A204.1 (cell line): ENCODE data around the gene CAMTA1.

Source experiments
- FAIRE-seq: peaks from 2 replicates; lab custom pipeline; 2012; peaks lifted over from hg19 to GRCh38; lab: Jason Lieb, UNC

CAMTA1 gene

GRCh38 chr1:6873298-6874015 lies 88.2 kb downstream of the CAMTA1 start:
- no peak for FAIRE-seq

- no peak for FAIRE-seq
These were observed 89.0 kb downstream of the CAMTA1 start for GRCh38 chr1:6874298-6874697.

GRCh38 chr1:6880951-6881690 lies 95.9 kb downstream of the CAMTA1 start:
- FAIRE-seq, result no peak

- no peak for FAIRE-seq
These were observed 97.2 kb downstream of the CAMTA1 start for GRCh38 chr1:6882414-6882813.

GRCh38 chr1:6884652-6885153 lies 99.4 kb downstream of the CAMTA1 start:
- FAIRE-seq, result no peak

GRCh38 chr1:6885426-6885825 lies 100.2 kb downstream of the CAMTA1 start:
- no peak for FAIRE-seq

- FAIRE-seq, result no peak
These were observed 101.3 kb downstream of the CAMTA1 start for GRCh38 chr1:6886523-6886922.

- FAIRE-seq, result no peak
These were observed 103.0 kb downstream of the CAMTA1 start for GRCh38 chr1:6888268-6888667.

GRCh38 chr1:6888870-6889269 lies 103.6 kb downstream of the CAMTA1 start:
- FAIRE-seq, result no peak

- FAIRE-seq, result peak; percentile 86
These were observed 104.7 kb downstream of the CAMTA1 start for GRCh38 chr1:6889875-6890480.

GRCh38 chr1:6890686-6891085 lies 105.4 kb downstream of the CAMTA1 start:
- FAIRE-seq, result no peak

- no peak for FAIRE-seq
These were observed 106.7 kb downstream of the CAMTA1 start for GRCh38 chr1:6891781-6892579.

GRCh38 chr1:6893388-6893787 lies 108.1 kb downstream of the CAMTA1 start:
- FAIRE-seq, result no peak

GRCh38 chr1:6897138-6897537 lies 111.9 kb downstream of the CAMTA1 start:
- no peak for FAIRE-seq

GRCh38 chr1:6898974-6899539 lies 113.8 kb downstream of the CAMTA1 start:
- FAIRE-seq, result no peak

GRCh38 chr1:6899621-6900020 lies 114.4 kb downstream of the CAMTA1 start:
- no peak for FAIRE-seq

GRCh38 chr1:6902153-6902552 lies 116.9 kb downstream of the CAMTA1 start:
- FAIRE-seq, result no peak

- FAIRE-seq, result no peak
These were observed 119.4 kb downstream of the CAMTA1 start for GRCh38 chr1:6904476-6905170.

- FAIRE-seq, result no peak
These were observed 120.1 kb downstream of the CAMTA1 start for GRCh38 chr1:6905331-6905730.

GRCh38 chr1:6905790-6906189 lies 120.5 kb downstream of the CAMTA1 start:
- FAIRE-seq, result no peak

GRCh38 chr1:6906783-6907182 lies 121.5 kb downstream of the CAMTA1 start:
- FAIRE-seq, result no peak
